Measurements from ENCODE around the gene GZF1. TPM values are rescaled to one million over a fixed set of nuclear protein-coding genes. Genes with fewer than 3 reads are reported as not detected.
A peak's percentile ranks its signal among the peaks of the same experiment; 100 is the strongest.

Gene GZF1
- total RNA-seq, 1 donor from 2014 or later, result 24.9 TPM

GRCh38 chr20:23403751-23404150, 41.8 kb downstream of the GZF1 start:
- peaks cover 5% of the 10 kb centered on the region for H3K36me3 ChIP-seq
- no peak for DNase-seq
- intact Hi-C loops (cut with micrococcal nuclease), result no loop called here
- no peaks in the 10 kb centered on the region for H3K27me3 ChIP-seq (ENCODE audit: low read depth)
- peak overlapping the region; percentile 38 for H3K27ac ChIP-seq (replicated peaks)
- no peak for TF ChIP-seq CTCF (IDR thresholded peaks at IDR 0.05; ENCODE audit: borderline replicate concordance)
- H3K4me1 ChIP-seq, result peaks cover 81% of the 10 kb centered on the region
- no peak overlapping the region for H3K4me3 ChIP-seq
- no peaks in the 10 kb centered on the region for H3K9me3 ChIP-seq (replicated peaks)

- Histone ChIP-seq H3K4me3 (no peak overlapping the region), H3K9me3 (replicated peaks) (no peaks in the 10 kb centered on the region), H3K27ac (replicated peaks) (peak overlapping the region; percentile 38), H3K4me1 (peaks cover 83% of the 10 kb centered on the region), H3K27me3 (ENCODE audit: low read depth) (no peaks in the 10 kb centered on the region), H3K36me3 (peaks cover 5% of the 10 kb centered on the region)
- no peak for DNase-seq
- intact Hi-C loops (cut with micrococcal nuclease), result no loop called here
- TF ChIP-seq CTCF (IDR thresholded peaks at IDR 0.05; ENCODE audit: borderline replicate concordance), result no peak
Observed at GRCh38 chr20:23404196-23404595, 42.2 kb downstream of the GZF1 start.

- intact Hi-C loops (cut with micrococcal nuclease), result no loop called here
- peaks cover 81% of the 10 kb centered on the region for H3K4me1 ChIP-seq
- no peaks in the 10 kb centered on the region for H3K9me3 ChIP-seq (replicated peaks)
- no peak overlapping the region for H3K4me3 ChIP-seq
- no peaks in the 10 kb centered on the region for H3K27me3 ChIP-seq (ENCODE audit: low read depth)
- no peak for DNase-seq
- no peak for TF ChIP-seq CTCF (IDR thresholded peaks at IDR 0.05; ENCODE audit: borderline replicate concordance)
- H3K36me3 ChIP-seq, result peaks cover 5% of the 10 kb centered on the region
- H3K27ac ChIP-seq (replicated peaks), result no peak overlapping the region
Observed at GRCh38 chr20:23406880-23407279, 44.9 kb downstream of the GZF1 start.

- intact Hi-C loops (cut with micrococcal nuclease), result no loop called here
- Histone ChIP-seq H3K4me3 (no peak overlapping the region), H3K27ac (replicated peaks) (no peak overlapping the region), H3K4me1 (peaks cover 84% of the 10 kb centered on the region), H3K27me3 (ENCODE audit: low read depth) (no peaks in the 10 kb centered on the region), H3K36me3 (no peaks in the 10 kb centered on the region), H3K9me3 (replicated peaks) (no peaks in the 10 kb centered on the region)
- no peak for DNase-seq
- TF ChIP-seq CTCF (IDR thresholded peaks at IDR 0.05; ENCODE audit: borderline replicate concordance), result no peak
Observed at GRCh38 chr20:23407781-23408464, 45.9 kb downstream of the GZF1 start.

- H3K36me3 ChIP-seq, result no peaks in the 10 kb centered on the region
- H3K27me3 ChIP-seq (ENCODE audit: low read depth), result no peaks in the 10 kb centered on the region
- no peak for TF ChIP-seq CTCF (IDR thresholded peaks at IDR 0.05; ENCODE audit: borderline replicate concordance)
- no peak for DNase-seq
- no peak overlapping the region for H3K4me3 ChIP-seq
- intact Hi-C loops (cut with micrococcal nuclease), result no loop called here
- no peaks in the 10 kb centered on the region for H3K9me3 ChIP-seq (replicated peaks)
- H3K27ac ChIP-seq (replicated peaks), result no peak overlapping the region
- H3K4me1 ChIP-seq, result peaks cover 79% of the 10 kb centered on the region
Observed at GRCh38 chr20:23408957-23409356, 47.0 kb downstream of the GZF1 start.
